Fibroblast of villous mesenchyme (primary cell): Measurements from ENCODE around the gene BTBD9. TPM values are rescaled to one million over a fixed set of nuclear protein-coding genes. Genes with fewer than 3 reads are reported as not detected.

ENCODE experiments used
- DNase-seq: peaks from one replicate; pipeline ENCODE4 v3.0.0-alpha.2; 2010; ENCODE audit warnings: low read depth
- H3K4me3 ChIP-seq: 2 replicates; pipeline ENCODE4 v1.5.1; 2011; ENCODE audit warnings: low read depth, mild to moderate bottlenecking, low read length
- total RNA-seq: library from RNA; depleted of rRNA; stranded (reverse); fragments of >200 nt; gene quantifications from 2 replicates; pipeline ENCODE4 v1.2.3, GENCODE V29; 2012
- TF ChIP-seq, protein P1 (sequence below): IDR thresholded peaks from 2 replicates; pipeline ENCODE4 v1.5.1; 2012; ENCODE audit warnings: low read depth, mild to moderate bottlenecking, low read length; ENCODE audit not compliant: insufficient read depth

The BTBD9 gene
- total RNA-seq, 1 donor: 12.1 TPM

GRCh38 chr6:38185752-38186151 is 454.0 kb downstream of the BTBD9 start:
- TF ChIP-seq, protein P1, sequence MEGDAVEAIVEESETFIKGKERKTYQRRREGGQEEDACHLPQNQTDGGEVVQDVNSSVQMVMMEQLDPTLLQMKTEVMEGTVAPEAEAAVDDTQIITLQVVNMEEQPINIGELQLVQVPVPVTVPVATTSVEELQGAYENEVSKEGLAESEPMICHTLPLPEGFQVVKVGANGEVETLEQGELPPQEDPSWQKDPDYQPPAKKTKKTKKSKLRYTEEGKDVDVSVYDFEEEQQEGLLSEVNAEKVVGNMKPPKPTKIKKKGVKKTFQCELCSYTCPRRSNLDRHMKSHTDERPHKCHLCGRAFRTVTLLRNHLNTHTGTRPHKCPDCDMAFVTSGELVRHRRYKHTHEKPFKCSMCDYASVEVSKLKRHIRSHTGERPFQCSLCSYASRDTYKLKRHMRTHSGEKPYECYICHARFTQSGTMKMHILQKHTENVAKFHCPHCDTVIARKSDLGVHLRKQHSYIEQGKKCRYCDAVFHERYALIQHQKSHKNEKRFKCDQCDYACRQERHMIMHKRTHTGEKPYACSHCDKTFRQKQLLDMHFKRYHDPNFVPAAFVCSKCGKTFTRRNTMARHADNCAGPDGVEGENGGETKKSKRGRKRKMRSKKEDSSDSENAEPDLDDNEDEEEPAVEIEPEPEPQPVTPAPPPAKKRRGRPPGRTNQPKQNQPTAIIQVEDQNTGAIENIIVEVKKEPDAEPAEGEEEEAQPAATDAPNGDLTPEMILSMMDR: no peak
- H3K4me3 ChIP-seq: no peak overlapping the region
- DNase-seq: no peak

GRCh38 chr6:38185244-38185643 is 454.5 kb downstream of the BTBD9 start:
- H3K4me3 ChIP-seq: no peak overlapping the region
- no peak for DNase-seq
- TF ChIP-seq, protein P1: no peak

- TF ChIP-seq, protein P1: no peak
- no peak overlapping the region for H3K4me3 ChIP-seq
- DNase-seq: no peak
These were observed 455.1 kb downstream of the BTBD9 start for GRCh38 chr6:38184585-38185080.

GRCh38 chr6:38183856-38184584 is 455.7 kb downstream of the BTBD9 start:
- no peak overlapping the region for H3K4me3 ChIP-seq
- DNase-seq: no peak
- TF ChIP-seq, protein P1: no peak

DNA sequence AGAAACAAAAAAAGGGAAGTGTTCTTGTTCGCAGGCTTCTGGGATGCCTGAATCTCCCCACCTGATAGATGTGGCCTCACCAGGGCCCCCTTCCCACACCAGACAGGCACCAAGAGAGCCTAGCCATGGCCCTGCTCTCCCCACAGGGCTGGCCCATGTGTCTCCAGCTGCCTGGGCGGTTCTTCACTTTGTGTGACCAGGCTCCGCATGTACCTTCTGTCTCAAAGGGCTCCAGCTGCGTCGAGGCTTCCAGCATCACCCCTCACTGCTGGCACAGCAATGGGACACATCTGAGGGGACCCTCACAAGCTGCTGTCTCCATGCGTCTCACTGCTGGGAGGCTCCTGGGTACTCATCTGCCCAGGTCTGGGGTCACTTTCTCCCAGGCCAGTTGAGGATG is 457.3 kb downstream of the BTBD9 start:
- H3K4me3 ChIP-seq: no peak overlapping the region
- no peak for DNase-seq
- TF ChIP-seq, protein P1: no peak

DNA sequence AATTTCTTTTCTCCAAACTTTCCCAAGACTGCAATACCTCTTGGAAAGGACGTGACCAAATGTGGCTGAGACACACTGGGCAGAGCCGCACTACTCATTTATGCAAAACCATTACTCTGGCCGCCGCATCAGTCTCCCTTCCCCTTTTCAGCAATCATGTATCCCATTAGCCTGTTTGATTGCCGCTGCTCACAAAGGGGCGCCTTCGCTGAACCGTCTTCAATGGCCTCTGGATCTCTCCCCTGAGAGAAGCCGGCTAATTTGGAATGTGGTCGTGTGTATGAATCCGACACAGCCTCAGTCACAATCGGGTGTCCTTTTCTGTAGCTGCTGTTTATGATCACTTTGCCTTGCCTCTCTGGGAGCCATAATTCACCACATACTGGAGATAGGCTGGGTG is 459.1 kb downstream of the BTBD9 start:
- H3K4me3 ChIP-seq: no peak overlapping the region
- DNase-seq: no peak
- TF ChIP-seq, protein P1: no peak
